Ishikawa (cell line): ENCODE results near the gene TMEM91.

Experiments used
- CEBPB ChIP-seq: IDR thresholded peaks from 2 replicates; pipeline ENCODE4 v1.6.1; 2012
- CREB1 ChIP-seq: IDR thresholded peaks from 2 replicates; pipeline ENCODE4 v1.6.1; 2012; ENCODE audit warnings: low read depth
- EGR1 ChIP-seq: IDR thresholded peaks from 2 replicates; pipeline ENCODE4 v1.6.1; 2012
- EP300 ChIP-seq: IDR thresholded peaks from 2 replicates; pipeline ENCODE4 v1.6.1; 2012; ENCODE audit warnings: borderline replicate concordance
- FOXM1 ChIP-seq: IDR thresholded peaks from 2 replicates; pipeline ENCODE4 v1.6.1; 2012; ENCODE audit warnings: low read depth, borderline replicate concordance
- MAX ChIP-seq: IDR thresholded peaks from 2 replicates; pipeline ENCODE4 v1.6.1; 2012
- NFIC ChIP-seq: IDR thresholded peaks from 2 replicates; pipeline ENCODE4 v1.6.1; 2012
- RAD21 ChIP-seq: IDR thresholded peaks from 2 replicates; pipeline ENCODE4 v1.6.1; 2012; ENCODE audit warnings: low read depth
- REST ChIP-seq: IDR thresholded peaks from 2 replicates; pipeline ENCODE4 v1.6.1; 2012; ENCODE audit warnings: low read depth, mild to moderate bottlenecking
- TAF1 ChIP-seq: IDR thresholded peaks from 2 replicates; pipeline ENCODE4 v1.6.1; 2012; ENCODE audit warnings: low read depth, mild to moderate bottlenecking
- TCF12 ChIP-seq: IDR thresholded peaks from 2 replicates; pipeline ENCODE4 v1.6.1; 2012; ENCODE audit warnings: low read depth
- TEAD4 ChIP-seq: IDR thresholded peaks from 2 replicates; pipeline ENCODE4 v1.6.1; 2012
- USF1 ChIP-seq: IDR thresholded peaks from 2 replicates; pipeline ENCODE4 v1.6.1; 2012
- YY1 ChIP-seq: IDR thresholded peaks from 2 replicates; pipeline ENCODE4 v1.6.1; 2012; ENCODE audit warnings: low read depth
- ZBTB7A ChIP-seq: IDR thresholded peaks from 2 replicates; pipeline ENCODE4 v1.6.1; 2012; ENCODE audit warnings: low read depth

The TMEM91 gene

GRCh38 chr19:41364524-41365391, 11.6 kb upstream of the TMEM91 start:
- no peak for TF ChIP-seq YY1
- TF ChIP-seq EGR1 = no peak
- no peak for TF ChIP-seq REST
- no peak for TF ChIP-seq MAX
- TF ChIP-seq TAF1 = no peak
- no peak for TF ChIP-seq ZBTB7A
- no peak for TF ChIP-seq USF1
- no peak for TF ChIP-seq FOXM1
- no peak for TF ChIP-seq TEAD4
- no peak for TF ChIP-seq CREB1
- no peak for TF ChIP-seq NFIC
- TF ChIP-seq TCF12 = no peak
- no peak for TF ChIP-seq CEBPB
- TF ChIP-seq EP300 = no peak
- TF ChIP-seq RAD21 = no peak

- TF ChIP-seq CREB1 (no peak), TAF1 (no peak), TEAD4 (no peak), TCF12 (no peak), NFIC (no peak), ZBTB7A (no peak), YY1 (no peak), FOXM1 (no peak), USF1 (no peak), REST (no peak), EGR1 (no peak), RAD21 (no peak), CEBPB (no peak), MAX (no peak), EP300 (no peak)
Measured at GRCh38 chr19:41366089-41366488, 10.2 kb upstream of the TMEM91 start.

GRCh38 chr19:41367848-41368301, 8.5 kb upstream of the TMEM91 start:
- TF ChIP-seq TEAD4 (no peak), MAX (no peak), NFIC (no peak), RAD21 (no peak), TCF12 (no peak), TAF1 (no peak), USF1 (no peak), FOXM1 (no peak), REST (no peak), EP300 (no peak), CEBPB (no peak), YY1 (no peak), CREB1 (no peak)
